RWPE2 (cell line): ENCODE results near the gene OSBPL6.

Experiments
- ATAC-seq: fragments of 200-7000 bp; cut with Tn5 transposase; 3 replicates; pipeline ENCODE4 v1.9.1; 2021; ENCODE audit warnings: low read depth
- DNase-seq: peaks from one replicate; pipeline ENCODE4 v3.0.0-alpha.2; 2020; ENCODE audit warnings: low spot score
- H3K27ac ChIP-seq: fragments of 450-650 bp; 2 replicates; pipeline ENCODE4 v1.5.1; 2017; ENCODE audit warnings: mild to moderate bottlenecking; ENCODE audit not compliant: poor library complexity, severe bottlenecking
- H3K27me3 ChIP-seq: fragments of 250-450 bp; sonication (Bioruptor Pico); 2 replicates; pipeline ENCODE4 v1.5.1; 2021; ENCODE audit warnings: mild to moderate bottlenecking, moderate library complexity; ENCODE audit not compliant: insufficient read depth, poor library complexity, severe bottlenecking
- H3K36me3 ChIP-seq: fragments of 250-450 bp; sonication (Bioruptor Pico); 2 replicates; pipeline ENCODE4 v1.5.1; 2020; ENCODE audit warnings: low read depth, mild to moderate bottlenecking, moderate library complexity
- H3K4me1 ChIP-seq: fragments of 250-450 bp; sonication (Bioruptor Pico); 2 replicates; pipeline ENCODE4 v1.5.1; 2021; ENCODE audit warnings: mild to moderate bottlenecking, moderate library complexity; ENCODE audit not compliant: insufficient read depth, poor library complexity, severe bottlenecking
- H3K4me3 ChIP-seq: fragments of 250-450 bp; sonication (Bioruptor Pico); 2 replicates; pipeline ENCODE4 v1.5.1; 2021; ENCODE audit warnings: mild to moderate bottlenecking, moderate library complexity; ENCODE audit not compliant: severe bottlenecking
- H3K9me3 ChIP-seq: fragments of 250-450 bp; sonication (Bioruptor Pico); 2 replicates; pipeline ENCODE4 v1.5.1; 2021; ENCODE audit warnings: mild to moderate bottlenecking, moderate library complexity; ENCODE audit not compliant: severe bottlenecking
- TF ChIP-seq, protein P1 (sequence below): fragments of 450-650 bp; IDR thresholded peaks from one replicate; pipeline ENCODE4 v1.5.1; 2017; ENCODE audit warnings: mild to moderate bottlenecking, moderate library complexity; ENCODE audit not compliant: poor library complexity, severe bottlenecking

OSBPL6 gene

DNA sequence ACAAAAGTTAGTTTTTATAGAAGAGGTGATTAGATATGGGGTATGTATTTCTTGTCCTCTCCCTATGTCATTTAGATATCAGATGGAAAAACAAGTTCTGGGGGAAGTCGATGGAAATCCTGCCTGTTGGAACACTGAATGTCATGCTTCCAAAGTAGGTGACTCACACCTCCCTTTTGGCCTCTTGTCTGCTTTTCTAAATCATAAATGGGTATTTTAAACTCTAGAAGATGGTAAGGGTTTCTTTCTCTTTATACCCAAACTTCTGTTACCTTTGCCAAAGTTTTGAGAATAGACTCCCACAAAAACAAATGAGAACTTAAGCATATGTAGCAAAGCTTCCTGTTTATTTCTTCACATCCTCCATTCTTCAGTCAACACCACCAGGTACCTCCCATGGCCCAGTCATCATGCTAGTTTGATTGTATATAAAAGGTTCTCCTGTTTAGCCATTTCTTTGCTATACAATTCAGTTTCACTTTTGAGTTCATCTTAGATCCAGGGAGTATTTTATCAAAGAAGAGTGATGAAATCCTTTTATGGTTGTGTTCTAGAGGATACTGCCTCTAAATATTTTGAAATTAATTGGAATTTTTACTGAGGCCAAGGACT is 192.8 kb downstream of the OSBPL6 start:
- TF ChIP-seq, protein P1, sequence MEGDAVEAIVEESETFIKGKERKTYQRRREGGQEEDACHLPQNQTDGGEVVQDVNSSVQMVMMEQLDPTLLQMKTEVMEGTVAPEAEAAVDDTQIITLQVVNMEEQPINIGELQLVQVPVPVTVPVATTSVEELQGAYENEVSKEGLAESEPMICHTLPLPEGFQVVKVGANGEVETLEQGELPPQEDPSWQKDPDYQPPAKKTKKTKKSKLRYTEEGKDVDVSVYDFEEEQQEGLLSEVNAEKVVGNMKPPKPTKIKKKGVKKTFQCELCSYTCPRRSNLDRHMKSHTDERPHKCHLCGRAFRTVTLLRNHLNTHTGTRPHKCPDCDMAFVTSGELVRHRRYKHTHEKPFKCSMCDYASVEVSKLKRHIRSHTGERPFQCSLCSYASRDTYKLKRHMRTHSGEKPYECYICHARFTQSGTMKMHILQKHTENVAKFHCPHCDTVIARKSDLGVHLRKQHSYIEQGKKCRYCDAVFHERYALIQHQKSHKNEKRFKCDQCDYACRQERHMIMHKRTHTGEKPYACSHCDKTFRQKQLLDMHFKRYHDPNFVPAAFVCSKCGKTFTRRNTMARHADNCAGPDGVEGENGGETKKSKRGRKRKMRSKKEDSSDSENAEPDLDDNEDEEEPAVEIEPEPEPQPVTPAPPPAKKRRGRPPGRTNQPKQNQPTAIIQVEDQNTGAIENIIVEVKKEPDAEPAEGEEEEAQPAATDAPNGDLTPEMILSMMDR = no peak
- ATAC-seq = no peak
- Histone ChIP-seq H3K27ac (no peak overlapping the region), H3K36me3 (peaks cover 27% of the 10 kb centered on the region), H3K9me3 (no peaks in the 10 kb centered on the region), H3K4me3 (no peak overlapping the region), H3K27me3 (no peaks in the 10 kb centered on the region), H3K4me1 (peaks cover 5% of the 10 kb centered on the region)
- no peak for DNase-seq

DNA sequence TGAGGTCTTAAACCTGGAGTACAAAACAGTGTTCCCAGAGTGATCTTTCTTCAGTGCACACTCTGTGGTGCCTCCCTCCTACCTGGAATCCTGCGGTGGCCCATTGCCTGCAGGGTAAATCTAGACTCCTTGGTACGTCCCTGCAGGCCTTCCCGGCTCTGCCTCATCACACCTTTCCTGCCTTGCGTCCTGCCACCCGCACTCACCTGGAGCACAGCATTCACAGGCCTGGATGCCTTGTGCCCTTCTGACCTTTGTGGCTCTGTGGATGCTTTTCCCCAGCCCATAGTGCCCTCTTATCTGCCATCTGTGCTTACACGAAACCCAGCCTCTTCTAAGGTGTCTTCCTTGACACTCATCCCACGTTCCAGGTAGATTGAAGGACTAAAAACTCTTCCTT is 194.0 kb downstream of the OSBPL6 start:
- Histone ChIP-seq H3K4me3 (no peak overlapping the region), H3K36me3 (peaks cover 23% of the 10 kb centered on the region), H3K9me3 (no peaks in the 10 kb centered on the region), H3K27me3 (no peaks in the 10 kb centered on the region), H3K4me1 (peaks cover 5% of the 10 kb centered on the region), H3K27ac (no peak overlapping the region)
- ATAC-seq (no peak), DNase-seq (no peak)
- TF ChIP-seq, protein P1 = no peak

DNA sequence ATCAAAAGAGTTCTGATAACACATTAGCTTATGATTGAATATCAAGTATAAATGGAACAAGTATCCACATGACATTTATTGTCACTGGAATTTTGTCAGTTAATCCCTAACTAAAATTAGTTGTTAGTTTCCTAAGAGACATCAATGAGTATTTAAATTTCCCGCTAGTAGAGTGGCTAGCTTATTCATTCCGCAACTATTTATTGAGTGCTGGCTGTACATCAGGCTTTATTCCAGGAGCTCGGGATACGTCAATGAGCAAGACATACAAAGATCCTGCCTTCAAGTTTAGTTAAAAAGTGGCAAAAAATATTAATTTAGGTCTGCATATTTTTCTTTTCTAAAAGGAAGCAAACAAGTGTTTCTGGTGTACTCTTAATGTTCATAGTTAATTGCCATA is 197.4 kb downstream of the OSBPL6 start:
- Histone ChIP-seq H3K4me3 (no peak overlapping the region), H3K4me1 (peaks cover 5% of the 10 kb centered on the region), H3K9me3 (no peaks in the 10 kb centered on the region), H3K27ac (no peak overlapping the region), H3K27me3 (no peaks in the 10 kb centered on the region), H3K36me3 (peaks cover 13% of the 10 kb centered on the region)
- TF ChIP-seq, protein P1 = no peak
- 0 out of 3 replicates have a peak, but pooled peaks have one; percentile 29 for ATAC-seq
- no peak for DNase-seq

DNA sequence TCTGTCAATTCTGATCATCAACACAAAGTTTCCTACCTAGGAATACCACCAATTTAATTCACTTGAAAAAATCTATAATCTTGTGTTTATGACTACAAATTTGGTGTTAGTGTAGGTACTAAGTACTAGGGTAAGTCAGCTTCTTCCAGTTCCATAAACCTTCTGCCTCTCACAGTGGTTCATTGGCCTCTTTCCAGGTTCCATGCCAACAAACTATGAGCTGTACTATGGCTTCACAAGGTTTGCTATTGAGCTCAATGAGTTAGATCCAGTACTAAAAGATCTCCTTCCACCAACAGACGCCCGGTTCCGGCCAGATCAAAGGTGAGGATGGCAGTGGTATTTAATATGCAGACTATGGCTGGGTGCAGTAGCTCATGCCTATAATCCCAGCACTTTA is 197.9 kb downstream of the OSBPL6 start:
- H3K36me3 ChIP-seq = peaks cover 11% of the 10 kb centered on the region
- peaks cover 5% of the 10 kb centered on the region for H3K4me1 ChIP-seq
- ATAC-seq (peak; percentile 52; the same call in 1 of the 3 replicates), DNase-seq (no peak)
- TF ChIP-seq, protein P1 = no peak
- H3K4me3 ChIP-seq = no peak overlapping the region
- H3K9me3 ChIP-seq = no peaks in the 10 kb centered on the region
- H3K27me3 ChIP-seq = no peaks in the 10 kb centered on the region
- H3K27ac ChIP-seq = no peak overlapping the region

DNA sequence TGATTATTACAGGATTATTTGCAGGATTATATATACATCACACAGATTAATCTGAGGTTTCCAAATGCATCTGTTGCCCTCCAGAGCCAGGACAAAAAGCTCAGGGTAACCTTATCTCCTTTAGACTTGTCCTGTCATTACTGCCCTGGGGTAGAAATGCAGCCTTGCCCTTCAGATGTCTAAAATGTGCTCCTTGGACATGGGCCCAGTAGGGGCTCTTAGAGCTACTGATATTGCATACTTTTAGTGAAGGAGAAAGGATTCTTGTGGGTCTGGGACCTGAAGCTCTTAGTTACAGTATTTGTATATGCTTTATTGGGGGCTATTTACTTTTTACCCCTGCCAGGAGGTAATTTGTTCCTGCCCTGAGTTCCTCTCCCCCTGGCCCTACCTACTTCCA is 200.5 kb downstream of the OSBPL6 start:
- ATAC-seq (no peak), DNase-seq (no peak)
- TF ChIP-seq, protein P1 = no peak
- peaks cover 5% of the 10 kb centered on the region for H3K4me1 ChIP-seq
- H3K27me3 ChIP-seq = no peaks in the 10 kb centered on the region
- no peak overlapping the region for H3K4me3 ChIP-seq
- H3K36me3 ChIP-seq = peaks cover 7% of the 10 kb centered on the region
- no peaks in the 10 kb centered on the region for H3K9me3 ChIP-seq
- H3K27ac ChIP-seq = no peak overlapping the region
